GM18858 (cell line): ENCODE data around the gene PRMT3.
"Not testable (repeated sequence)": the region's sequence is repeated elsewhere in the genome, so short reads cannot be mapped to it uniquely, and the experiment has no call there.

ENCODE experiments used
- ATAC-seq: cut with Tn5 transposase; IDR thresholded peaks from one replicate; pipeline ENCODE4 v1.9.1; 2021; ENCODE audit not compliant: unreplicated experiment

The PRMT3 gene

GRCh38 chr11:20387261-20388095, at the start of gene PRMT3:
PRMT3 (plus strand) TSS chr11:20387716; CDS start chr11:20387747, 31 bp downstream.
- ATAC-seq: peak; percentile 72

- ATAC-seq: no peak
Measured at GRCh38 chr11:20342347-20343141, 45.0 kb upstream of the PRMT3 start.

GRCh38 chr11:20351136-20351535, 36.4 kb upstream of the PRMT3 start:
- ATAC-seq: no peak

- no peak for ATAC-seq
Measured at GRCh38 chr11:20351751-20352262, 35.7 kb upstream of the PRMT3 start.

GRCh38 chr11:20353829-20354434, 33.6 kb upstream of the PRMT3 start:
- no peak for ATAC-seq

GRCh38 chr11:20355221-20356219, 32.0 kb upstream of the PRMT3 start:
- ATAC-seq: peak; percentile 57

GRCh38 chr11:20357150-20357549, 30.4 kb upstream of the PRMT3 start:
- ATAC-seq: no peak

- ATAC-seq: no peak
Measured at GRCh38 chr11:20360650-20361049, 26.9 kb upstream of the PRMT3 start.

- no peak for ATAC-seq
Measured at GRCh38 chr11:20362481-20362880, 25.0 kb upstream of the PRMT3 start.

- no peak for ATAC-seq
Measured at GRCh38 chr11:20363149-20363499, 24.4 kb upstream of the PRMT3 start.

GRCh38 chr11:20363500-20364340, 23.8 kb upstream of the PRMT3 start, which contains the start of gene HTATIP2:
HTATIP2 (plus strand) TSS chr11:20363714; CDS start chr11:20364238, 524 bp downstream.
- ATAC-seq: peak; percentile 92

GRCh38 chr11:20364341-20364792, 23.1 kb upstream of the PRMT3 start:
- no peak for ATAC-seq

GRCh38 chr11:20365465-20365864, 22.1 kb upstream of the PRMT3 start:
- not testable (repeated sequence) for ATAC-seq

GRCh38 chr11:20367313-20367948, 20.1 kb upstream of the PRMT3 start:
- ATAC-seq: no peak

- ATAC-seq: no peak
Measured at GRCh38 chr11:20368438-20368837, 19.1 kb upstream of the PRMT3 start.

GRCh38 chr11:20369826-20370225, 17.7 kb upstream of the PRMT3 start:
- no peak for ATAC-seq

GRCh38 chr11:20372081-20372626, 15.4 kb upstream of the PRMT3 start:
- ATAC-seq: no peak

GRCh38 chr11:20373147-20373546, 14.4 kb upstream of the PRMT3 start:
- ATAC-seq: no peak
